Measurements from ENCODE around the gene SBF2. TPM values are rescaled to one million over a fixed set of nuclear protein-coding genes. Genes with fewer than 3 reads are reported as not detected.

SBF2 gene
- total RNA-seq, 4 donors from 2014 or later, result 19.3 to 28.1 (median 25.8) TPM

DNA sequence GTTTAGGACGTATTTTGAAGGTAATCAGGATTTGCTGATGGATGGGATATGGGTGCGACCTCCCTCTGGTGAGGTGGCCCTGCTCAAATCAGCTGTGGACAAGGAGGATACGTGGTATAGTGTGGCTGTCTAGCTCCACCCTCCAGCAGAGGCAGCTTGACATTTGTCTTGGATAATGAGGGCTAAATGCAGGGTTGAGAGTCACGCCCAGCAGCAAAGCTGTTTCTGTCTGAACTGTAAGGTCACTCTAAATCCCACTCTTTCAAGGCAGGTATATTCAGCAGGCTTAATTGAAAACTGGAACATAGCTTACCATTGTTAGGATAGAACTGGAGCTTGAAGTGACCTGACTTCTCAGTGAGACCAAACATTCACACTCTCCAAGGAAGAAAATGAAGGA lies 531.5 kb downstream of the SBF2 start:
- H3K27me3 ChIP-seq, result no peaks in the 10 kb centered on the region
- TF ChIP-seq POLR2A (IDR thresholded peaks at IDR 0.05) (no peak), CTCF (IDR thresholded peaks at IDR 0.05 in 4 of 5, conservative IDR thresholded peaks at IDR 0.05 in 1 of 5) (no peak)
- no peaks in the 10 kb centered on the region for H3K9me3 ChIP-seq
- no peak overlapping the region for H3K27ac ChIP-seq
- DNase-seq (no peak), ATAC-seq (no peak)
- intact Hi-C loops (cut with DNase I; ENCODE audit: low total_unique reads), result no loop called here
- H3K4me1 ChIP-seq, result peaks cover 26 to 35% of the 10 kb centered on the region in 2 donors
- H3K36me3 ChIP-seq, result no peaks in the 10 kb centered on the region
- H3K4me3 ChIP-seq, result no peak overlapping the region
- in situ Hi-C loops (cut with MboI; ENCODE audit: low sequenced_read_pairs in 4 of 4), result loop anchor here (10.0 to 25.0 kb wide), 5 partner anchors 202 to 975 kb away; partner anchors contain the start of gene ADM (in 1 of the 4)

GRCh38 chr11:9761441-9761945 lies 532.5 kb downstream of the SBF2 start:
- no peak overlapping the region for H3K27ac ChIP-seq
- peaks cover 26 to 37% of the 10 kb centered on the region in 2 donors for H3K4me1 ChIP-seq
- no peaks in the 10 kb centered on the region for H3K27me3 ChIP-seq
- DNase-seq, result no peak
- H3K9me3 ChIP-seq, result no peaks in the 10 kb centered on the region
- no peak for TF ChIP-seq POLR2A (IDR thresholded peaks at IDR 0.05)
- no peak for TF ChIP-seq CTCF (IDR thresholded peaks at IDR 0.05 in 4 of 5, conservative IDR thresholded peaks at IDR 0.05 in 1 of 5)
- no peak overlapping the region for H3K4me3 ChIP-seq
- no peak for ATAC-seq
- in situ Hi-C loops (cut with MboI; ENCODE audit: low sequenced_read_pairs in 4 of 4) (loop anchor here (10.0 to 25.0 kb wide), 5 partner anchors 203 to 976 kb away; partner anchors contain the start of gene ADM (in 1 of the 4)), intact Hi-C loops (cut with DNase I; ENCODE audit: low total_unique reads) (no loop called here)
- no peaks in the 10 kb centered on the region for H3K36me3 ChIP-seq

DNA sequence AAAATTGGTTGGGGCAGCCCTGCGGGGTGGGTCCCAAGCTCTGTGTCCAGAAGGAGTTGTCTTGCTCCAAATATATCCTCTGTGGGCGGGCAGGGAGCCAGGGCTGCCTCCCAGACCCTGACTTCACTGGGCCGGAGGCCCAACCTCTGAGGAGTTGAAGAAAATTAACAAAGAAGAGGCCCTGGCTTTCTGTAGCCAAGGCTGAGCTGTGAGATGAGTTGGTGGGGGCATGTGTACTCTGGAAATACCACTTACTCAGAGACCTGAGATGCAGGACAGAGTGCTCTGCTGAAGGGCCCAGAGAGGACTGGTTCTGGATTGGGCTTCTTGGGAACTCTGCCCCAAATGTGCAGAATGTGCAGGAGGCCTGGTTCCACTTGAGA lies 533.8 kb downstream of the SBF2 start:
- DNase-seq, result peak; percentile 72 to 85
- H3K27me3 ChIP-seq, result no peaks in the 10 kb centered on the region
- in situ Hi-C loops (cut with MboI; ENCODE audit: low sequenced_read_pairs in 4 of 4), result loop anchor here (10.0 to 25.0 kb wide), 5 partner anchors 205 to 977 kb away; partner anchors contain the start of gene ADM (in 1 of the 4)
- peak overlapping the region; percentile 76 to 86 (median 83) for H3K27ac ChIP-seq
- intact Hi-C loops (cut with DNase I; ENCODE audit: low total_unique reads), result no loop called here
- no peak for TF ChIP-seq CTCF (IDR thresholded peaks at IDR 0.05 in 4 of 5, conservative IDR thresholded peaks at IDR 0.05 in 1 of 5)
- TF ChIP-seq POLR2A (IDR thresholded peaks at IDR 0.05), result no peak
- H3K9me3 ChIP-seq, result no peaks in the 10 kb centered on the region
- H3K4me3 ChIP-seq, result no peak overlapping the region
- peaks cover 20 to 32% of the 10 kb centered on the region in 2 donors for H3K4me1 ChIP-seq
- no peaks in the 10 kb centered on the region for H3K36me3 ChIP-seq
- ATAC-seq, result peak; percentile 15 to 20

GRCh38 chr11:9759519-9760192 lies 534.4 kb downstream of the SBF2 start:
- in situ Hi-C loops (cut with MboI; ENCODE audit: low sequenced_read_pairs in 4 of 4) (loop anchor here (10.0 to 25.0 kb wide), 6 partner anchors 205 to 978 kb away; partner anchors contain the start of gene ADM (in 1 of the 4)), intact Hi-C loops (cut with DNase I; ENCODE audit: low total_unique reads) (loop anchor here (2.0 to 10.0 kb wide), 5 partner anchors 41 to 975 kb away; no protein-coding TSS in a partner anchor)
- DNase-seq (peak; percentile 90), ATAC-seq (peak; percentile 65 to 72)
- TF ChIP-seq CTCF (IDR thresholded peaks at IDR 0.05 in 4 of 5, conservative IDR thresholded peaks at IDR 0.05 in 1 of 5), result no peak
- TF ChIP-seq POLR2A (IDR thresholded peaks at IDR 0.05), result no peak
- no peaks in the 10 kb centered on the region for H3K27me3 ChIP-seq
- peak overlapping the region in 3 of 4 donors; percentile 65 to 86 (median 73) for H3K4me3 ChIP-seq
- no peaks in the 10 kb centered on the region for H3K9me3 ChIP-seq
- peaks cover 18 to 26% of the 10 kb centered on the region in 2 donors for H3K4me1 ChIP-seq
- H3K36me3 ChIP-seq, result no peaks in the 10 kb centered on the region
- peak overlapping the region; percentile 76 to 86 (median 83) for H3K27ac ChIP-seq

All from gastrocnemius medialis (tissue), 4 donors.